ENCODE measurements around the gene TLX3.

Gene TLX3

GRCh38 chr5:171269717-171270116 lies 39.3 kb upstream of the TLX3 start:
- peak; percentile 22 for DNase-seq (ENCODE audit: low read depth)
- TF ChIP-seq CTCF (IDR thresholded peaks at IDR 0.05; ENCODE audit: low read length, missing control alignments), result no peak
- H3K4me3 ChIP-seq (replicated peaks; ENCODE audit: low read depth, low read length), result no peak overlapping the region

- DNase-seq (ENCODE audit: low read depth), result no peak
- no peak overlapping the region for H3K4me3 ChIP-seq (replicated peaks; ENCODE audit: low read depth, low read length)
- no peak for TF ChIP-seq CTCF (IDR thresholded peaks at IDR 0.05; ENCODE audit: low read length, missing control alignments)
Measured at GRCh38 chr5:171270136-171270535, 38.9 kb upstream of the TLX3 start.

GRCh38 chr5:171271798-171272197 lies 37.2 kb upstream of the TLX3 start:
- TF ChIP-seq CTCF (IDR thresholded peaks at IDR 0.05; ENCODE audit: low read length, missing control alignments), result no peak
- H3K4me3 ChIP-seq (replicated peaks; ENCODE audit: low read depth, low read length), result no peak overlapping the region
- no peak for DNase-seq (ENCODE audit: low read depth)

GRCh38 chr5:171272996-171273970 lies 35.8 kb upstream of the TLX3 start:
- peak; percentile 49 for DNase-seq (ENCODE audit: low read depth)
- H3K4me3 ChIP-seq (replicated peaks; ENCODE audit: low read depth, low read length), result no peak overlapping the region
- peak; percentile 44 for TF ChIP-seq CTCF (IDR thresholded peaks at IDR 0.05; ENCODE audit: low read length, missing control alignments)

GRCh38 chr5:171275841-171276544 lies 33.1 kb upstream of the TLX3 start:
- TF ChIP-seq CTCF (IDR thresholded peaks at IDR 0.05; ENCODE audit: low read length, missing control alignments), result no peak
- DNase-seq (ENCODE audit: low read depth), result no peak
- no peak overlapping the region for H3K4me3 ChIP-seq (replicated peaks; ENCODE audit: low read depth, low read length)

- no peak overlapping the region for H3K4me3 ChIP-seq (replicated peaks; ENCODE audit: low read depth, low read length)
- no peak for DNase-seq (ENCODE audit: low read depth)
- TF ChIP-seq CTCF (IDR thresholded peaks at IDR 0.05; ENCODE audit: low read length, missing control alignments), result no peak
Measured at GRCh38 chr5:171283753-171284152, 25.3 kb upstream of the TLX3 start.

Data from fibroblast of pulmonary artery (primary cell).